Mucosa of descending colon (tissue), 3 donors: ENCODE data around the gene HEATR3. TPM values are rescaled to one million over a fixed set of nuclear protein-coding genes. Genes with fewer than 3 reads are reported as not detected.

Experiments
- ATAC-seq: fragments of 200-7000 bp; cut with Tn5 transposase; one replicate; pipeline ENCODE4 v1.9.1; 2020; ENCODE audit warnings: mild to moderate bottlenecking, moderate library complexity
- DNase-seq, 3 donors: peaks; one replicate each; pipeline ENCODE4 v3.0.0-alpha.2; 2020
- H3K36me3 ChIP-seq: fragments of 200-600 bp; one replicate; pipeline ENCODE4 v1.8.0; 2021; ENCODE audit warnings: low read depth, mild to moderate bottlenecking
- H3K4me1 ChIP-seq: fragments of 200-600 bp; one replicate; pipeline ENCODE4 v1.8.0; 2021; ENCODE audit warnings: low read depth, mild to moderate bottlenecking
- H3K4me3 ChIP-seq: fragments of 200-600 bp; one replicate; pipeline ENCODE4 v1.8.0; 2021; ENCODE audit warnings: mild to moderate bottlenecking
- H3K9me3 ChIP-seq: fragments of 200-600 bp; one replicate; pipeline ENCODE4 v1.8.0; 2021; ENCODE audit warnings: mild to moderate bottlenecking
- intact Hi-C, 2 donors: fragments of 100-400 bp; cut with DNase I in 1 of 2; cut with micrococcal nuclease in 1 of 2; formaldehyde crosslinking; loops; one replicate each; pipeline versions ENCODE4 v1.11.0 to v1.11.1; 2022; cut with DNase I, micrococcal nuclease
- total RNA-seq, 3 donors: library from RNA; stranded (reverse); fragmentation: NEBNext Ultra II Directional in 2 of 3; extraction: Animal tissue kit (Norgen Biotek cat#: 25700) in 2 of 3; gene quantifications; one replicate each; pipeline versions ENCODE4 v1.2.1 to v1.2.4, GENCODE V29; 2021 to 2023
- TF ChIP-seq, protein P1 (sequence below): fragments of 200-600 bp; IDR thresholded peaks from one replicate; pipeline ENCODE4 v1.8.0; 2022; ENCODE audit warnings: antibody characterized with exemption, mild to moderate bottlenecking
- donor health status: DM: no; HTN: no; CAD: no; lungs with moderate emphysema.
- donor health status: DM: no; HTN: no; CAD: no.
- donor health status: DM: no; HTN: yes; CAD: no.

Gene HEATR3
- total RNA-seq, 3 donors from 2014 or later = 19.1 to 24.1 (median 22.1) TPM

DNA sequence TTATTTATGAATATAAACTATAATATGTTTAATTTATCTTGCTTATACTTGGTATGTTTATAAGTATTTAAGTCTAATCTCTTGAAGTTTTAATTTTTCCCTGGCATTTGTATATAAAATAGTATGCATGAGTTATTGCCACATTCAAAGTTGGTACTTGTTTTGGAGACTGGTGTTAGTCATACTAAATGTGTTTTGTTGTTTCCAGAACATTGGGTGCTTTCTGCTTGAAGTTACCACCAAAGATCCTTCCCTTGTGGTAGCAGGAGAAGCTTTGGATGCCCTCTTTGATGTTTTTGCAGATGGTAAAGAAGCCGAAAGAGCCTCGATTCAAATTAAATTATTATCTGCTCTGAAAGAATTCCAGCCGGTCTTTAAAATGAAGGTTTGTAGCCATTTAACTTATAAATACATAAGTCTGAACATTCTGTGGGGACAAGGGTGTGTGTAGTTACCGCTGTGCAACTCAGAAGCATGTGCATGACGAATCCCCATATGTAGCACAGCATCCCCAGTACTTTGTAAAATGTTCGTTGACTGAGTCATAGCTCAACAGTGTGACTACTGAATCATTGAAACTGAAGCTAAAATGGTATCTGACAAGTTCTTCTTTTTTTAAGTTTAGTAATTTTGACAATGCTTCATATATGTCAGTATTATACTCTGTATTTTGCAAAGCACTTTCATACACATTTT is 36.4 kb downstream of the HEATR3 start:
- DNase-seq (no peak), ATAC-seq (no peak)
- intact Hi-C loops = no loop called here
- peaks cover 9% of the 10 kb centered on the region for H3K36me3 ChIP-seq
- H3K4me1 ChIP-seq = no peaks in the 10 kb centered on the region
- H3K4me3 ChIP-seq = no peak overlapping the region
- H3K9me3 ChIP-seq = no peaks in the 10 kb centered on the region
- TF ChIP-seq, protein P1, sequence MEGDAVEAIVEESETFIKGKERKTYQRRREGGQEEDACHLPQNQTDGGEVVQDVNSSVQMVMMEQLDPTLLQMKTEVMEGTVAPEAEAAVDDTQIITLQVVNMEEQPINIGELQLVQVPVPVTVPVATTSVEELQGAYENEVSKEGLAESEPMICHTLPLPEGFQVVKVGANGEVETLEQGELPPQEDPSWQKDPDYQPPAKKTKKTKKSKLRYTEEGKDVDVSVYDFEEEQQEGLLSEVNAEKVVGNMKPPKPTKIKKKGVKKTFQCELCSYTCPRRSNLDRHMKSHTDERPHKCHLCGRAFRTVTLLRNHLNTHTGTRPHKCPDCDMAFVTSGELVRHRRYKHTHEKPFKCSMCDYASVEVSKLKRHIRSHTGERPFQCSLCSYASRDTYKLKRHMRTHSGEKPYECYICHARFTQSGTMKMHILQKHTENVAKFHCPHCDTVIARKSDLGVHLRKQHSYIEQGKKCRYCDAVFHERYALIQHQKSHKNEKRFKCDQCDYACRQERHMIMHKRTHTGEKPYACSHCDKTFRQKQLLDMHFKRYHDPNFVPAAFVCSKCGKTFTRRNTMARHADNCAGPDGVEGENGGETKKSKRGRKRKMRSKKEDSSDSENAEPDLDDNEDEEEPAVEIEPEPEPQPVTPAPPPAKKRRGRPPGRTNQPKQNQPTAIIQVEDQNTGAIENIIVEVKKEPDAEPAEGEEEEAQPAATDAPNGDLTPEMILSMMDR = no peak

GRCh38 chr16:50103764-50104163 is 38.0 kb downstream of the HEATR3 start:
- no peak for ATAC-seq
- Histone ChIP-seq H3K4me3 (no peak overlapping the region), H3K4me1 (no peaks in the 10 kb centered on the region), H3K36me3 (peaks cover 9% of the 10 kb centered on the region), H3K9me3 (no peaks in the 10 kb centered on the region)
- no peak for DNase-seq
- TF ChIP-seq, protein P1 = no peak
- intact Hi-C loops = no loop called here

DNA sequence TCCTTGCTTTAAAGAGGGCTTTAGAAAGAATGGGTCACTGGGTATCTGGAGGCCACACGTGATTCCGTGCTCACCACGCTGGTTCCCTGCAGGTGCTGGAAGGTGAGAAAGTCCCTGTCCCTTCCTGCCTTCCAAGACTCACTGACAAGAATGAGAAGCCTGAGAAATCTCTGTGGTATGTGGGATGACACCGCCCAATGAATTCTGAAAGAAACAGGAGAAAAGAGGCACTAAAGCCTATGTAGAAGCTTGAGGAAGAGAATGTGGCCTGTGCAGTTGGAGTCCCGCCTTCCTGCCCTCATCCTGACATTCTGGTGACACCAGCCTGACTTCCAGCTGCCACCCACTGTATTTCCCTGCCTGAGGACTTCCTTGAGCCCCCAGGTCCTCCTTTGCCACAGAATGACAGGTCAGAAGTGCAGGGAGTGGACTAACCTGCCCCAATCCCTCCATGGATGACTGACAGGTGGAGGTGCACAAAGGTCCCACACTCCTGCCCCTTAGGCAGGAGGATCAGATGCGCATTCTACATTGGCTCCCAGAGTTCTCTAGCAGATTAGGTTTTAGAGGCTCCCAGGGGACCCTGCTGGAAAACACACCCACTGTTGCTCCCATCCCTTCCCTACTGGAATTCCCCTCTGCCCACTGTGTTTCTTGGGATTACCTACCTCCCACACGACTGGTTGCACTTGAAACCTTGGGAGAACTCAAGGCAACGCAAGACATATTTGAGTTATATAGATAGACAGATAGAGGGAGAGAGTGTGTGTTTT is 48.8 kb downstream of the HEATR3 start:
- intact Hi-C loops = no loop called here
- Histone ChIP-seq H3K4me1 (no peaks in the 10 kb centered on the region), H3K9me3 (no peaks in the 10 kb centered on the region), H3K36me3 (no peaks in the 10 kb centered on the region), H3K4me3 (no peak overlapping the region)
- TF ChIP-seq, protein P1 = no peak
- DNase-seq (no peak), ATAC-seq (no peak)

- TF ChIP-seq, protein P1 = no peak
- DNase-seq (no peak), ATAC-seq (no peak)
- Histone ChIP-seq H3K4me1 (no peaks in the 10 kb centered on the region), H3K4me3 (no peak overlapping the region), H3K36me3 (no peaks in the 10 kb centered on the region), H3K9me3 (no peaks in the 10 kb centered on the region)
- intact Hi-C loops = no loop called here
Measured at GRCh38 chr16:50120711-50121110, 54.9 kb downstream of the HEATR3 start.

DNA sequence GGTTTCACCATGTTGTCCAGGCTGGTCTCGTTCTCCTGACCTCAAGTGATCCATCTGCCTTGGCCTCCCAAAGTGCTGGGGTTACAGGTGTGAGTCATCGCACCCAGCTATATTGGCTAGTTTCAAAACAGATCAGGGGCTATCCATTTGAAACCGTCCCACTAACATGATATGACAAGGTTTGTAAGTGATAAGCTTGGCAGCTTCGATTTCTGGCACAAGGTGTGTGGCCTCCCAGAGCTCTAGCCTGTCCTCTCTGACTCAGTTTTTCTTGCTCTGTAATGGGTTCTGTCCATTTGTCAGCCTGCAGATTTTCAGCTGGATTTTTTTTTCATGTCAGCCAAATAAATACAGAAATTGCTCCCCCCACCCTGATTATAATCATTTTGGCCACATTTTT is 55.5 kb downstream of the HEATR3 start:
- DNase-seq = no peak
- intact Hi-C loops = no loop called here

More for the DNA sequence above, 55.5 kb downstream of the HEATR3 start:
- no peak for ATAC-seq
- H3K4me3 ChIP-seq = no peak overlapping the region
- H3K36me3 ChIP-seq = no peaks in the 10 kb centered on the region
- no peaks in the 10 kb centered on the region for H3K4me1 ChIP-seq
- TF ChIP-seq, protein P1 = no peak
- H3K9me3 ChIP-seq = no peaks in the 10 kb centered on the region
